ENCODE results near the gene NT5C3A. TPM values are rescaled to one million over a fixed set of nuclear protein-coding genes. Genes with fewer than 3 reads are reported as not detected.
A peak's percentile ranks its signal among the peaks of the same experiment; 100 is the strongest.
"Not testable (repeated sequence)": the region's sequence is repeated elsewhere in the genome, so short reads cannot be mapped to it uniquely, and the experiment has no call there.

NT5C3A gene
- total RNA-seq, 4 donors from 2014 or later, result 9.0 to 115 (median 55.7) TPM

DNA sequence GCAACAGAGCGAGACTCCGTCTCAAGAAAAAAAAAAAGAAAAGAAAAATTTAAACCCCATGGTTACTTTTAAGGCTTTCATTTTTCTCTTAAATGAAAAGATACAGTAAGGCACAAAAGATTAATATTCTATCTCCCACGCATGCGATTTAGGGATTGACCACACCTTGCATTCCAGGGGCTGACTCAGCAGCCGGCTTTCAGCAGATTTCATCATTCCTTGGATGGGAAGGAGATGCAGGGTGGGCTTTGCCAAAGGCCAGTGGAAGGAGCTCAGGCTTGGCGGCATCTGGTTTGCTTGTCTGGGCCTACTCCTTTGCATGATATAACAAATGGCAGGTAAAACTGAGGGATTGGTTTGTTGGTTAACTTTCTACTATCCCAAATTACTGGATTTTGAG, 83.3 kb downstream of the NT5C3A start:
- not testable (repeated sequence) for H3K27me3 ChIP-seq

DNA sequence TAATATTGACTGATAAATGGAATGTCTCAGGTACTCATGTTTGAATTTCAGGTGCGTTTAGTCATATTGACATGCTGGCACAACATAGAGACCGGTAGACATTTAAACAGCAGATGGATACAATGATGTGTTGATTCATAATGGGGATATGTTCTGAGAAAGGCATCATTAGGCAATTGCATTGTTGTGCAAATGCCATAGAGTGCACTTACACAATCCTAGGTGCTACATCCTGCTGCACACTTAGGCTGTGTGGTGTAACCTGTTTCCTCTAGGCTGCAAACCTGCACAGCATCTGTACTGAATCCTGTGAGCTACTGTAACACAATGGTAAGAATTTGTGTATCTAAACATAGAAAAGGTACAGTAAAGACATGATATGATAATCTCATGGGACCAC, 85.4 kb downstream of the NT5C3A start:
- WGBS, 2 donors (ENCODE audit: low coverage in 1 of 2), result 79 to 92% methylated on average over 2 of the region's 2 CpGs
- H3K9me3 ChIP-seq; H3K4me3 ChIP-seq; DNase-seq; intact Hi-C loops (cut with DNase I; ENCODE audit: low total_unique reads); H3K4me1 ChIP-seq; H3K27me3 ChIP-seq; in situ Hi-C loops (cut with MboI; ENCODE audit: low pct_ligation_motif_present in 1 of 4, low pct_unique_long_range_greater_than_20kb in 1 of 4, low sequenced_read_pairs in 3 of 4); H3K36me3 ChIP-seq; H3K27ac ChIP-seq: not testable (repeated sequence)

More for the DNA sequence above, 83.3 kb downstream of the NT5C3A start:
- WGBS, 2 donors (ENCODE audit: low coverage in 1 of 2), result 90 to 91% methylated on average over 3 to 6 of the region's 6 CpGs
- H3K4me3 ChIP-seq; H3K4me1 ChIP-seq; in situ Hi-C loops (cut with MboI; ENCODE audit: low pct_ligation_motif_present in 1 of 4, low pct_unique_long_range_greater_than_20kb in 1 of 4, low sequenced_read_pairs in 3 of 4); DNase-seq; intact Hi-C loops (cut with DNase I; ENCODE audit: low total_unique reads); H3K9me3 ChIP-seq; H3K27ac ChIP-seq; H3K36me3 ChIP-seq: not testable (repeated sequence)

DNA sequence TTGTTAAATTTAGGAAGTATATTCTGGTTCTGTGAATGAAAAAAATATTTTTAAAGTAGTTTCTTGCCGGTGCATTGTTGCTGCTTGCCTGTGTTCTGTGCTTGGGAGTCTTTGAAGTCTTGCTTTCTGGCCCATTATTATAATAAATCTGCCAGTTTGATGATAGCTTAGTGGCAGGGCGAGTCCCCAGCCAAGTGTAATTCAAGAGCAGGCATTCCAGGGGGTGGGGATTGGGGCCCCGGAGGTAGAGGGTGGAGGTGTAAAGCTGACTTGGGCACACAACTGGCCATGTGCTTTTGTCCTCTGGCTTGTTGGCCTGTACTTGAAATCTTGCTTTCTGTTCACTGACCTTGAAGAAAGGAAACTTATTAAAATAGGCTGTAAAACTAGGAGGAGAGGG, 90.6 kb downstream of the NT5C3A start:
- H3K9me3 ChIP-seq; intact Hi-C loops (cut with DNase I; ENCODE audit: low total_unique reads); H3K27me3 ChIP-seq; DNase-seq; in situ Hi-C loops (cut with MboI; ENCODE audit: low pct_ligation_motif_present in 1 of 4, low pct_unique_long_range_greater_than_20kb in 1 of 4, low sequenced_read_pairs in 3 of 4); H3K4me3 ChIP-seq; H3K36me3 ChIP-seq: not testable (repeated sequence)
- 26 to 50% methylated on average over 1 to 3 of the region's 3 CpGs for WGBS, 2 donors (ENCODE audit: low coverage in 1 of 2)
- Histone ChIP-seq H3K4me1 (peaks cover 0 to 18% (median 8%) of the 10 kb centered on the region in 4 donors), H3K27ac (peak overlapping the region in 1 of 4 donors; percentile 16)

DNA sequence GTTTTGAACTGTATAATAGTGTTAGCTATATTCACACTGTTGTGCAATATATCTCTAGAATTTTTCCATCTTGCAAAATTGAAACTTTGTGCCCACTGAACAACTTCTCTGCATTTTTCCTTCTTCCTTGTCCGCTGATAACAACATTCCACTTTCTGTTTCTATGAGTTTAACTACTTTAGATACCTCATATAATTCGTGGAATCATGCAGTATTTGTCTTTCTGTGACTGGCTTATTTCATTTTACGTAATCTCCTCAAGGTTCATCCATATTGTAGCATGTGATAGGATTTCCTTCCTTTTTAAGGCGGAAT, 95.4 kb downstream of the NT5C3A start:
- intact Hi-C loops (cut with DNase I; ENCODE audit: low total_unique reads); H3K4me3 ChIP-seq; in situ Hi-C loops (cut with MboI; ENCODE audit: low pct_ligation_motif_present in 1 of 4, low pct_unique_long_range_greater_than_20kb in 1 of 4, low sequenced_read_pairs in 3 of 4); H3K9me3 ChIP-seq; H3K27me3 ChIP-seq; H3K36me3 ChIP-seq; DNase-seq: not testable (repeated sequence)
- 36 to 55% methylated on average over 4 of the region's 4 CpGs for WGBS, 2 donors (ENCODE audit: low coverage in 1 of 2)
- H3K27ac ChIP-seq, result peak overlapping the region in 3 of 4 donors; percentile 10 to 43 (median 25)
- peaks cover 0 to 26% (median 17%) of the 10 kb centered on the region in 4 donors for H3K4me1 ChIP-seq

DNA sequence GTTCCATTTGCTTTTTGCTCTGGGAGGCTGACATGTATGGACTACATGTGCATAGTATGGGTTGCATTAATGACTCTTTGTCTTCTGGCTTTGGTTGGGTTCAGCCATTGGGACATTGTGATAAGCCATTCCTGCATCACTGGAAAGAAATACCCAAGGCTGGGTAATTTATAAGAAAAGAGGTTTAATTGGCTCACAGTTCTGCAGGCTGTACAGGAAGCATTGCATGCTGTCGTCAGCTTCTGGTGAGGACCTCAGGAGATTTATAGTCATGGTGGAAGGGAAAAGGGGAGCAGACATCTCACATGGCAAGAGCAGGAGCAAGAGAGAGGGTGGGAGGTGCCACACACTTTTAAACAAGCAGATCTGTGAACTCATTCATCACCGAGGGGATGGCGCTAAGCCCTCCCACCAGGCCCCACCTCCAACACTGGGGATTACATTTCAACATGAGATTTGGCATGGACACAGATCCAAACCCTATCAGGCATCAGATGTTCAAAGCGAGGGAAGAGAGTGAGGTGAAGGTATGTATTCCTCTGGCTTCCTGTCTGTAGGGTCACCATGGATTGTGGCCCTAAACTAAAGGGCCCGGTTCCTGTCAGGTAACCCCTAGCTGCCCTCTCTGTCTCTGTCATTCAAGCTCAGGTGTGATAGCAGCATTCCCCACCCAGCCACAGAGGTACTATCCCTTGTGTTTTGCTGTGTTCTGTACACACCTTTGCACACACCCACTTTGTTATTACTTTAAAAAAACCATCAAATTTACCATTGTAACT, 95.9 kb downstream of the NT5C3A start:
- H3K27ac ChIP-seq, result peak overlapping the region in 3 of 4 donors; percentile 10 to 43 (median 25)
- 73% methylated on average over 4 of the region's 5 CpGs; no CpG with 5 or more reads in 1 of the 2 donors for WGBS, 2 donors (ENCODE audit: low coverage in 1 of 2)
- intact Hi-C loops (cut with DNase I; ENCODE audit: low total_unique reads), result not testable (repeated sequence)

DNA sequence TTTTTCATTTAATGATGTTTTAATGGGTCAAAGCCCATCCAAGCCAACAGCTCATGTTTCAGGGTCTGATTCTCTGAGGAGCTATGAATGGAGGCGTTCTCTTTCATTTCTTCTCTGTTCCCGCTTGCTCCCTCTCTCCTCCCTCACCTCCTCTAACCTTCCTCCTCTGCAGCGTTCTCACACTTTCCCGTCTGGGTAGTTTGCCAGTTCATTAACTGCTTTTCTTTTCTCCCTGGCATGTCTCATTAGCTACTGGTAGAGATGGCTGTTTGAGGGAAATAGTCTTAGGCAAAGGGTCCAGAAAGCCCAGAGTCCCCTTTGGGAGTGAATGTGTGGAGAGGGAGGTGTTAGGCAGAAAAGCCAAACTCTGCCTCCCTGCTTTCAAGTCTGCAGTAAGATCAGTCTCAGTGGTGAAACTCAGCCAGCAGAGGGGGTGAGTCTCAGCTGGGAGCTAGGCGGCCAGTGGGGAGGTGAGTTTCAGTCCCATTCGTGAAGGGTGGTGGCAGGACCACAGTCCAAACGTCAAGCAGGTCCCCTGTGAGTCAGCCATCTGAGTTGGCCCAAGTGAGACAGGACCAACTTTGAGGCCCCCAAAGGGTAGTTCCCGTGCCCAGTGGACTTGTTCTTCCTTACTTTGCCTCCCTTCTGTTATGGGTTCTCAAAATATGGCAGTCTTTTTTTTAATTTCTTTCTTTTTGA, 98.0 kb downstream of the NT5C3A start:
- DNase-seq, result peak; percentile 23
- H3K9me3 ChIP-seq; intact Hi-C loops (cut with DNase I; ENCODE audit: low total_unique reads); in situ Hi-C loops (cut with MboI; ENCODE audit: low pct_ligation_motif_present in 1 of 4, low pct_unique_long_range_greater_than_20kb in 1 of 4, low sequenced_read_pairs in 3 of 4); H3K27me3 ChIP-seq; H3K4me3 ChIP-seq; H3K36me3 ChIP-seq: not testable (repeated sequence)
- TF ChIP-seq, protein P1, sequence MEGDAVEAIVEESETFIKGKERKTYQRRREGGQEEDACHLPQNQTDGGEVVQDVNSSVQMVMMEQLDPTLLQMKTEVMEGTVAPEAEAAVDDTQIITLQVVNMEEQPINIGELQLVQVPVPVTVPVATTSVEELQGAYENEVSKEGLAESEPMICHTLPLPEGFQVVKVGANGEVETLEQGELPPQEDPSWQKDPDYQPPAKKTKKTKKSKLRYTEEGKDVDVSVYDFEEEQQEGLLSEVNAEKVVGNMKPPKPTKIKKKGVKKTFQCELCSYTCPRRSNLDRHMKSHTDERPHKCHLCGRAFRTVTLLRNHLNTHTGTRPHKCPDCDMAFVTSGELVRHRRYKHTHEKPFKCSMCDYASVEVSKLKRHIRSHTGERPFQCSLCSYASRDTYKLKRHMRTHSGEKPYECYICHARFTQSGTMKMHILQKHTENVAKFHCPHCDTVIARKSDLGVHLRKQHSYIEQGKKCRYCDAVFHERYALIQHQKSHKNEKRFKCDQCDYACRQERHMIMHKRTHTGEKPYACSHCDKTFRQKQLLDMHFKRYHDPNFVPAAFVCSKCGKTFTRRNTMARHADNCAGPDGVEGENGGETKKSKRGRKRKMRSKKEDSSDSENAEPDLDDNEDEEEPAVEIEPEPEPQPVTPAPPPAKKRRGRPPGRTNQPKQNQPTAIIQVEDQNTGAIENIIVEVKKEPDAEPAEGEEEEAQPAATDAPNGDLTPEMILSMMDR (IDR thresholded peaks at IDR 0.05), result peak; percentile 24 to 48 (median 36)
- peaks cover 0 to 15% (median 10%) of the 10 kb centered on the region in 4 donors for H3K4me1 ChIP-seq
- peak overlapping the region in 2 of 4 donors; percentile 55 to 58 for H3K27ac ChIP-seq
- WGBS, 2 donors (ENCODE audit: low coverage in 1 of 2), result 20 to 29% methylated on average over 4 to 8 of the region's 8 CpGs

More for the DNA sequence above, 95.9 kb downstream of the NT5C3A start:
- H3K4me3 ChIP-seq; H3K27me3 ChIP-seq; H3K36me3 ChIP-seq; DNase-seq; in situ Hi-C loops (cut with MboI; ENCODE audit: low pct_ligation_motif_present in 1 of 4, low pct_unique_long_range_greater_than_20kb in 1 of 4, low sequenced_read_pairs in 3 of 4); H3K9me3 ChIP-seq: not testable (repeated sequence)
- H3K4me1 ChIP-seq, result peaks cover 0 to 21% (median 15%) of the 10 kb centered on the region in 4 donors

Small RNAs within 50 kb of the gene (small RNA-seq; reads per million reads assigned to genes)
- gene RN7SL505P (0 reads per million in 4 donors), gene RNU6-388P (0 reads per million in 4 donors), gene RPS29P14 (0 reads per million in 4 donors)

Other genes starting within 250 kb of the NT5C3A start
- 10 to 100 TPM; 29.9 to 72.8 (median 32.3) TPM for gene KBTBD2, start 171.0 kb downstream of the NT5C3A start, total RNA-seq
- gene FKBP9, start 105.3 kb downstream of the NT5C3A start, total RNA-seq, result 100 to 1,000 TPM; 124 to 191 (median 180) TPM
- 10 to 100 TPM in 3 of 4 donors, 1 to 10 TPM in 1; 2.0 to 55.7 (median 14.6) TPM for gene RP9, start 46.6 kb upstream of the NT5C3A start, total RNA-seq
- 10 to 100 TPM in 3 of 4 donors, 1 to 10 TPM in 1; 8.6 to 22.5 (median 15.8) TPM for gene BBS9, start 66.8 kb upstream of the NT5C3A start, total RNA-seq

Measured in transverse colon (tissue), 4 donors.